Measurements from ENCODE around the gene XKR8. TPM values are rescaled to one million over a fixed set of nuclear protein-coding genes. Genes with fewer than 3 reads are reported as not detected.

Gene XKR8
- total and polyA plus RNA-seq, 10 donors: 4.2 to 17.4 (median 8.1) TPM

DNA sequence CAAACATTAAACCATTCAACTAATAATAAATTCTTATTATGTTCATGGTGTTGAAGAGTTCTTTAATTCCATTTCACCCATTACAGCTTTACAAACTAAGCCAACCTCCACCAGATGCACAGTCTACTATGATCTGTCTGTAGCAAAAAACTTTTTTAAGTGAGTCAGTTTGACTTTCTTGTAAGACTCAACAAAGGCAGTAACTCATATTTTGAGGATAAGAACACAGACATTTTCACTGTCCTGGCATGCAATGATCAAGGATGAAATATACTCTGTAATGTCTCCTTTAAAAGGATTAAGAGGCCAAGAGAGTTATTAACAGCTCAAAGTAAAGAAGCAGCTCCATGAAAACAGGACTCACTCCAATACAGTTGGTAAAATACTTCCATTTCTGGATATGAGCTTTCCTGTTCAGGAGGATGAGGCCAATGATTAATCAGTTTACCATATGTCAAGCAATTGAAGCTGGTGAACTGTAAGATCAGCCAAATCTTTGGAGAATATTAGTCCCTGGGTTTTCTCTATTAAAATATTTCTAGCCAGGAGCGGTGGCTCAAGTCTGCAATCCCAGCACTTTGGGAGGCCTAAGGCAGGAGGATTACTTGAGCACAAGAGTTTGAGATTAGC, 20.6 kb downstream of the XKR8 start:
- no peak overlapping the region for H3K4me3 ChIP-seq
- H3K36me3 ChIP-seq: peaks cover 0 to 44% (median 12%) of the 10 kb centered on the region in 6 donors
- no peak for TF ChIP-seq POLR2A (IDR thresholded peaks at IDR 0.05)
- TF ChIP-seq POLR2AphosphoS5 (IDR thresholded peaks at IDR 0.05): no peak
- TF ChIP-seq, protein P1, sequence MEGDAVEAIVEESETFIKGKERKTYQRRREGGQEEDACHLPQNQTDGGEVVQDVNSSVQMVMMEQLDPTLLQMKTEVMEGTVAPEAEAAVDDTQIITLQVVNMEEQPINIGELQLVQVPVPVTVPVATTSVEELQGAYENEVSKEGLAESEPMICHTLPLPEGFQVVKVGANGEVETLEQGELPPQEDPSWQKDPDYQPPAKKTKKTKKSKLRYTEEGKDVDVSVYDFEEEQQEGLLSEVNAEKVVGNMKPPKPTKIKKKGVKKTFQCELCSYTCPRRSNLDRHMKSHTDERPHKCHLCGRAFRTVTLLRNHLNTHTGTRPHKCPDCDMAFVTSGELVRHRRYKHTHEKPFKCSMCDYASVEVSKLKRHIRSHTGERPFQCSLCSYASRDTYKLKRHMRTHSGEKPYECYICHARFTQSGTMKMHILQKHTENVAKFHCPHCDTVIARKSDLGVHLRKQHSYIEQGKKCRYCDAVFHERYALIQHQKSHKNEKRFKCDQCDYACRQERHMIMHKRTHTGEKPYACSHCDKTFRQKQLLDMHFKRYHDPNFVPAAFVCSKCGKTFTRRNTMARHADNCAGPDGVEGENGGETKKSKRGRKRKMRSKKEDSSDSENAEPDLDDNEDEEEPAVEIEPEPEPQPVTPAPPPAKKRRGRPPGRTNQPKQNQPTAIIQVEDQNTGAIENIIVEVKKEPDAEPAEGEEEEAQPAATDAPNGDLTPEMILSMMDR (IDR thresholded peaks at IDR 0.05 in 8 of 11, conservative IDR thresholded peaks at IDR 0.05 in 3 of 11): no peak
- H3K27ac ChIP-seq: peak overlapping the region in 3 of 8 donors; percentile 58 to 65 (median 64)
- 94 to 100% (median 97%) methylated on average over 1 of the region's 1 CpG for WGBS, 5 donors
- peaks cover 0 to 16% (median 8%) of the 10 kb centered on the region in 6 donors for H3K4me1 ChIP-seq
- H3K9me3 ChIP-seq: no peaks in the 10 kb centered on the region
- intact Hi-C loops (cut with DNase I; ENCODE audit: low total_unique reads): no loop called here
- no peak for DNase-seq
- no peaks in the 10 kb centered on the region for H3K27me3 ChIP-seq (replicated peaks in 1 of 7)

DNA sequence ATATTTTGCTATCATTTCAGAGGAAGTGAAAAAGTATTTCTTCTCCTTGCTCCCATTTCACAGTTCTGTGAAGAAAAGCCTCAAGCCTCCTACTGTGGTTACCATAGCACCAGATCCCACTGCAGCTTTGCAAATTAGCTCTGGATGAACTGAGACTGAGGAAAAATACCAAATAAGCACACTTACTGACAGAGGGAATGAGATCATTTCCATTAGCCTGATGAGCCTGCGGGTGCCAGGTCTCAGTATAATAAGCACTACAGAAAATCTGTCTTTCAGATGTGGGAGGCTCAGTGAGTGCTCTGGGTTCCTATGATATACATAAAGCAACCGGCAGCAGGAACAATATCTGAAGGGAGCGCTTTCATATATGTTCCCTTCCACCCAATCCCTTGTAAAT, 21.4 kb downstream of the XKR8 start:
- DNase-seq: no peak
- WGBS, 5 donors: 91 to 100% (median 94%) methylated on average over 3 of the region's 3 CpGs
- H3K36me3 ChIP-seq: peaks cover 0 to 44% (median 11%) of the 10 kb centered on the region in 6 donors
- no peaks in the 10 kb centered on the region for H3K9me3 ChIP-seq
- peaks cover 0 to 16% (median 8%) of the 10 kb centered on the region in 6 donors for H3K4me1 ChIP-seq
- no peak overlapping the region for H3K27ac ChIP-seq
- no peak for TF ChIP-seq POLR2A (IDR thresholded peaks at IDR 0.05)
- intact Hi-C loops (cut with DNase I; ENCODE audit: low total_unique reads): no loop called here
- no peak overlapping the region for H3K4me3 ChIP-seq
- no peaks in the 10 kb centered on the region for H3K27me3 ChIP-seq (replicated peaks in 1 of 7)

DNA sequence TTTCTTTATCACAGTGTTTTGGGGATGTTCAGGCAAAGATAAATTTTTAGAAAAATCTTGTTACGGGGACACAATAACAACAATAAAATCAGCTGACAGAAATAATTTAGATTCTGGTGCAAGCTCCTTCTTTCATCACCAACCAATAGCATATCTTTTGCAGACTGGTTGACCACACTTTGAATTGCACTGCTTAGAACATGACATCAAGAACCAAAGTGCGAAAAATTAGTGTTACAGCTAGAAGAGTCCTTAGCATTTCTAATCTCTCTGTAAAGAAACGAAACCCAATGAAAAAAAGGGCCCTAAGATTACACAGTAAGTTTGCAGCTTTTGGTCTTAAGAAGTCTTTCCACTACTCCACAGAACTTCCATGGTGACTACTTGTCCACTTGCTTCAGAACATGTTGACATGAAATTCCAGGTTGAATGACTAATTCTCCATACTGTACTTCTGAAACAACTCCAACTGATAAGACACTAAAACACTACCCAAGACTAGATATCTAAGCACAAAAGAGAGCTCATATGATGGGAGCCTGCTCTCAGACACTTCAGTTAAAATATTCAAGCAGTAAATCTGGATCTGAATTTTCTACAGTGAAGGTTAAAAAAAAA, 31.3 kb downstream of the XKR8 start:
- intact Hi-C loops (cut with DNase I; ENCODE audit: low total_unique reads): no loop called here
- no peak for DNase-seq
- WGBS, 5 donors: 90 to 95% (median 94%) methylated on average over 3 of the region's 3 CpGs
- Histone ChIP-seq H3K27me3 (replicated peaks in 1 of 7) (no peaks in the 10 kb centered on the region), H3K9me3 (no peaks in the 10 kb centered on the region), H3K4me3 (no peak overlapping the region), H3K27ac (peak overlapping the region in 5 of 8 donors; percentile 45 to 76 (median 64)), H3K36me3 (peaks cover 6 to 99% (median 60%) of the 10 kb centered on the region in 6 donors), H3K4me1 (peaks cover 10 to 42% (median 26%) of the 10 kb centered on the region in 6 donors)
- TF ChIP-seq, protein P1 (IDR thresholded peaks at IDR 0.05 in 8 of 11, conservative IDR thresholded peaks at IDR 0.05 in 3 of 11): no peak
- TF ChIP-seq POLR2A (IDR thresholded peaks at IDR 0.05) (no peak), POLR2AphosphoS5 (IDR thresholded peaks at IDR 0.05) (no peak)

DNA sequence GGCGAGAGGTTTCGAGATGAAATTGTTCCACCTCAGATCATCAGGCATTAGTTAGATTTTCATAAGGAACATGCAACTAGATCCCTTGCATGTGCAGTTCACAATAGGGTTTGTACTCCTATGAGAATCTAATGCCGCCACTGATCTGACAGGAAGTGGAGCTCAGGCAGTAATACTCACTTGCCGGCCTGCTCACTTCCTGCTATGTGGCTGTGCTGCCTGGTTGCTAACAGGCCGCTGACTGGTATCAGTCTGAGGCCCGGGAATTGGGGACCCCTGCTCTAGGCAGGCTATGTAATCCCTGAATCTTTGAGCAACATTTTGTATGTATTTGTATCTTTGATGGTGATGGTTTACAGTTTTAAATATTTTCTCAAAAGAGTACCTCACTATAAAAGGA, 32.5 kb downstream of the XKR8 start:
- H3K4me3 ChIP-seq: no peak overlapping the region
- TF ChIP-seq, protein P1 (IDR thresholded peaks at IDR 0.05 in 8 of 11, conservative IDR thresholded peaks at IDR 0.05 in 3 of 11): no peak
- TF ChIP-seq POLR2AphosphoS5 (IDR thresholded peaks at IDR 0.05): peak in 2 of 3 donors; percentile 38 to 48
- no peak for TF ChIP-seq POLR2A (IDR thresholded peaks at IDR 0.05)
- no peaks in the 10 kb centered on the region for H3K27me3 ChIP-seq (replicated peaks in 1 of 7)
- H3K27ac ChIP-seq: peak overlapping the region; percentile 22 to 76 (median 58)
- 37 to 44% (median 42%) methylated on average over 6 of the region's 6 CpGs for WGBS, 5 donors
- H3K4me1 ChIP-seq: peaks cover 10 to 37% (median 26%) of the 10 kb centered on the region in 6 donors
- DNase-seq: peak; percentile 87
- intact Hi-C loops (cut with DNase I; ENCODE audit: low total_unique reads): no loop called here
- no peaks in the 10 kb centered on the region for H3K9me3 ChIP-seq
- H3K36me3 ChIP-seq: peaks cover 6 to 99% (median 66%) of the 10 kb centered on the region in 6 donors
